ENCODE measurements around the gene MRPS27.
"Not testable (repeated sequence)": the region's sequence is repeated elsewhere in the genome, so short reads cannot be mapped to it uniquely, and the experiment has no call there.

MRPS27 gene

GRCh38 chr5:72194846-72195245, 125.2 kb downstream of the MRPS27 start:
- DNase-seq = no peak

- DNase-seq = no peak
Measured at GRCh38 chr5:72191404-72191803, 128.6 kb downstream of the MRPS27 start.

GRCh38 chr5:72189146-72189545, 130.9 kb downstream of the MRPS27 start:
- DNase-seq = no peak

- DNase-seq = no peak
Measured at GRCh38 chr5:72188166-72188565, 131.9 kb downstream of the MRPS27 start.

- no peak for DNase-seq
Measured at GRCh38 chr5:72187388-72188075, 132.5 kb downstream of the MRPS27 start.

- DNase-seq = no peak
Measured at GRCh38 chr5:72185496-72186329, 134.3 kb downstream of the MRPS27 start.

- no peak for DNase-seq
Measured at GRCh38 chr5:72184408-72184807, 135.6 kb downstream of the MRPS27 start.

GRCh38 chr5:72183101-72183520, 136.9 kb downstream of the MRPS27 start:
- DNase-seq = no peak

- DNase-seq = no peak
Measured at GRCh38 chr5:72182686-72183085, 137.4 kb downstream of the MRPS27 start.

GRCh38 chr5:72180925-72181324, 139.1 kb downstream of the MRPS27 start:
- DNase-seq = no peak

- DNase-seq = no peak
Measured at GRCh38 chr5:72179816-72180440, 140.1 kb downstream of the MRPS27 start.

- no peak for DNase-seq
Measured at GRCh38 chr5:72179028-72179815, 140.8 kb downstream of the MRPS27 start.

GRCh38 chr5:72177538-72177937, 142.5 kb downstream of the MRPS27 start:
- DNase-seq = no peak

- DNase-seq = no peak
Measured at GRCh38 chr5:72172786-72173185, 147.3 kb downstream of the MRPS27 start.

- no peak for DNase-seq
Measured at GRCh38 chr5:72171667-72172066, 148.4 kb downstream of the MRPS27 start.

GRCh38 chr5:72171181-72171580, 148.9 kb downstream of the MRPS27 start:
- not testable (repeated sequence) for DNase-seq

- DNase-seq = no peak
Measured at GRCh38 chr5:72170101-72170500, 149.9 kb downstream of the MRPS27 start.
